Measurements from ENCODE around the gene CDPF1. TPM values are rescaled to one million over a fixed set of nuclear protein-coding genes. Genes with fewer than 3 reads are reported as not detected.

The CDPF1 gene
- total RNA-seq, 2 donors from 2014 or later, result 7.5 to 8.8 TPM

Other genes with a start within 250 kb of the CDPF1 start
- gene PPARA, start 99.8 kb downstream of the CDPF1 start, total RNA-seq, result 10 to 100 TPM; 10.8 to 13.1 TPM
- gene PKDREJ, start 13.1 kb upstream of the CDPF1 start, total RNA-seq, result under 1 TPM in 1 of 2 donors, not detected in 1; 0.04 TPM
- 10 to 100 TPM; 11.3 to 16.3 TPM for gene TTC38, start 17.7 kb upstream of the CDPF1 start, total RNA-seq
- gene GTSE1, start 46.6 kb upstream of the CDPF1 start, total RNA-seq, result 10 to 100 TPM; 53.1 to 56.1 TPM
- 10 to 100 TPM; 89.3 to 94.1 TPM for gene TRMU, start 85.4 kb upstream of the CDPF1 start, total RNA-seq